CD14-positive monocyte (primary cell): ENCODE data around the gene CTXN2. TPM values are rescaled to one million over a fixed set of nuclear protein-coding genes. Genes with fewer than 3 reads are reported as not detected.

ENCODE experiments used
- DNase-seq, 3 donors: peaks; one replicate each; pipeline ENCODE4 v3.0.0-alpha.2; 2011 to 2022
- H2AFZ ChIP-seq: 2 replicates; pipeline ENCODE4 v1.6.0; 2012; ENCODE audit warnings: mild to moderate bottlenecking, low read depth, low read length, inconsistent platforms; ENCODE audit not compliant: insufficient read depth, poor library complexity, severe bottlenecking
- H3K27ac ChIP-seq, 2 donors: 1 replicate in 1 of 2; 2 replicates in 1 of 2; pipeline ENCODE4 v1.5.1; 2012 to 2013; ENCODE audit warnings: low read length in 2 of 2, control low read depth in 1 of 2, inconsistent platforms in 1 of 2, low read depth in 1 of 2, mild to moderate bottlenecking in 1 of 2
- H3K27me3 ChIP-seq, 2 donors: one replicate each; pipeline versions ENCODE4 v1.6.0 to v1.6.1; 2011 to 2013; ENCODE audit warnings: low read length in 2 of 2; ENCODE audit not compliant: control insufficient read depth in 2 of 2, insufficient read depth in 2 of 2
- H3K36me3 ChIP-seq, 2 donors: replicated peaks in 1 of 2; 1 replicate in 1 of 2; 2 replicates in 1 of 2; pipeline versions ENCODE4 v1.5.1 to v1.6.1; 2012 to 2013; ENCODE audit warnings: low read length in 2 of 2, control low read depth in 1 of 2, inconsistent platforms in 1 of 2, mild to moderate bottlenecking in 1 of 2; ENCODE audit not compliant: insufficient read depth in 2 of 2, control insufficient read depth in 1 of 2
- H3K4me1 ChIP-seq, 2 donors: 1 replicate in 1 of 2; 2 replicates in 1 of 2; pipeline versions ENCODE4 v1.5.1 to v1.6.1; 2012 to 2013; ENCODE audit warnings: low read length in 2 of 2, control low read depth in 1 of 2, inconsistent platforms in 1 of 2, mild to moderate bottlenecking in 1 of 2, moderate library complexity in 1 of 2; ENCODE audit not compliant: insufficient read depth in 2 of 2, control insufficient read depth in 1 of 2
- H3K4me2 ChIP-seq: replicated peaks from 2 replicates; pipeline ENCODE3; 2012; ENCODE audit warnings: low read length, moderate library complexity, mild to moderate bottlenecking; ENCODE audit not compliant: poor library complexity, severe bottlenecking; ENCODE audit errors: extremely low read depth
- H3K4me3 ChIP-seq, 3 experiments: fragments of 200-600 bp in 1 of 3; sonication (generic) in 1 of 3; replicated peaks in 1 of 3; 1 replicate in 2 of 3; 2 replicates in 1 of 3; pipeline ENCODE4 v1.5.1; 2011 to 2013; ENCODE audit warnings: low read length in 3 of 3, mild to moderate bottlenecking in 3 of 3, control low read depth in 2 of 3, low read depth in 2 of 3, inconsistent platforms in 1 of 3, moderate library complexity in 1 of 3
- H3K79me2 ChIP-seq: 2 replicates; pipeline ENCODE4 v1.6.0; 2012; ENCODE audit warnings: mild to moderate bottlenecking, control low read depth, inconsistent platforms, low read length, moderate library complexity; ENCODE audit not compliant: insufficient read depth
- H3K9ac ChIP-seq: 2 replicates; pipeline ENCODE4 v1.6.0; 2017; ENCODE audit warnings: low read length, mild to moderate bottlenecking; ENCODE audit not compliant: insufficient read depth, poor library complexity, severe bottlenecking
- H3K9me3 ChIP-seq, 2 donors: replicated peaks in 1 of 2; 1 replicate in 1 of 2; 2 replicates in 1 of 2; pipeline versions ENCODE4 v1.5.1 to v1.6.1; 2012 to 2013; ENCODE audit warnings: low read length in 2 of 2, control low read depth in 1 of 2; ENCODE audit not compliant: control insufficient read depth in 1 of 2, insufficient read depth in 1 of 2
- H4K20me1 ChIP-seq: 2 replicates; pipeline ENCODE4 v1.6.0; 2012; ENCODE audit warnings: mild to moderate bottlenecking, low read length, control low read depth, moderate library complexity; ENCODE audit not compliant: insufficient read depth
- H3K27ac Mint-ChIP-seq, 7 donors: one replicate each; pipeline ENCODE4 v1.8.0; 2020; ENCODE audit warnings: mild to moderate bottlenecking in 7 of 7, mixed read lengths in 7 of 7, moderate library complexity in 6 of 7, inconsistent platforms in 2 of 7
- H3K27me3 Mint-ChIP-seq, 3 donors: one replicate each; pipeline ENCODE4 v1.8.0; 2021 to 2022; ENCODE audit warnings: low read depth in 3 of 3, mild to moderate bottlenecking in 3 of 3, mixed read lengths in 3 of 3, moderate library complexity in 3 of 3, inconsistent platforms in 1 of 3
- H3K36me3 Mint-ChIP-seq, 2 donors: one replicate each; pipeline ENCODE4 v1.8.0; 2020; ENCODE audit warnings: mixed read lengths in 2 of 2, inconsistent platforms in 1 of 2, mild to moderate bottlenecking in 1 of 2
- H3K4me1 Mint-ChIP-seq: one replicate; pipeline ENCODE4 v1.8.0; 2020; ENCODE audit warnings: mild to moderate bottlenecking, mixed read lengths
- H3K4me3 Mint-ChIP-seq, 2 donors: one replicate each; pipeline ENCODE4 v1.8.0; 2020; ENCODE audit warnings: mild to moderate bottlenecking in 2 of 2, mixed read lengths in 2 of 2, moderate library complexity in 1 of 2
- H3K9me3 Mint-ChIP-seq, 7 donors: one replicate each; pipeline ENCODE4 v1.8.0; 2020 to 2022; ENCODE audit warnings: mixed read lengths in 7 of 7, mild to moderate bottlenecking in 6 of 7, moderate library complexity in 6 of 7, inconsistent platforms in 2 of 7
- CTCF ChIP-seq: fragments of 200-600 bp; IDR thresholded peaks from one replicate; pipeline ENCODE4 v1.8.0; 2022; ENCODE audit warnings: antibody characterized with exemption, mild to moderate bottlenecking
- WGBS: methylation state at CpG from one replicate; pipeline ENCODE4 v1.1.5; 2013; ENCODE audit warnings: missing lambda C conversion rate; ENCODE audit not compliant: insufficient coverage; 5-methylcytosine and 5-hydroxymethylcytosine counted together
- intact Hi-C, 2 donors: fragments of 100-400 bp; cut with micrococcal nuclease; formaldehyde crosslinking; loops; one replicate each; pipeline versions ENCODE4 v1.15.0 to v1.15.1; 2023
- polyA plus RNA-seq, 3 donors: library from polyadenylated mRNA; depleted of rRNA in 1 of 3; unstranded in 2 of 3; stranded (reverse) in 1 of 3; fragments of 300-500 nt in 2 of 3; fragments of >200 nt in 1 of 3; fragmentation: Illumina TruSeq in 2 of 3; gene quantifications; 1 replicate in 2 of 3; 2 replicates in 1 of 3; pipeline ENCODE4 v1.2.3, GENCODE V29; 2012 to 2021

Gene CTXN2
- polyA plus RNA-seq, 3 donors, result not detected

GRCh38 chr15:48177383-48177765 is 14.1 kb upstream of the CTXN2 start:
- H3K79me2 ChIP-seq, result no peaks in the 10 kb centered on the region
- H3K36me3 Mint-ChIP-seq, result peaks cover 0 to 3% of the 10 kb centered on the region in 2 donors
- H3K27me3 ChIP-seq, result peaks cover 29 to 30% of the 10 kb centered on the region in 2 donors
- peak overlapping the region; percentile 48 for H3K9ac ChIP-seq
- H2AFZ ChIP-seq, result peak overlapping the region; percentile 76
- H3K4me3 Mint-ChIP-seq, result peak overlapping the region; percentile 79 to 92
- H3K27ac Mint-ChIP-seq, result peak overlapping the region in 1 of 7 donors; percentile 26
- no peaks in the 10 kb centered on the region for H3K36me3 ChIP-seq
- H3K4me2 ChIP-seq, result peak overlapping the region; percentile 76
- no peak for TF ChIP-seq CTCF
- H4K20me1 ChIP-seq, result no peaks in the 10 kb centered on the region
- H3K4me1 ChIP-seq, result peaks cover 4 to 13% of the 10 kb centered on the region in 2 donors
- 0% methylated on average over 3 of the region's 10 CpGs for WGBS
- peaks cover 1 to 5% (median 3%) of the 10 kb centered on the region in 7 donors for H3K9me3 Mint-ChIP-seq
- H3K4me1 Mint-ChIP-seq, result peaks cover 7% of the 10 kb centered on the region
- H3K9me3 ChIP-seq, result peaks cover 0 to 6% of the 10 kb centered on the region in 2 donors
- no peak overlapping the region for H3K27ac ChIP-seq
- H3K27me3 Mint-ChIP-seq, result peaks cover 23 to 35% (median 25%) of the 10 kb centered on the region in 3 donors
- peak overlapping the region in 2 of 3 experiments; percentile 42 to 71 for H3K4me3 ChIP-seq
- peak in 1 of 3 donors; percentile 7 for DNase-seq
- intact Hi-C loops, result no loop called here

- Histone ChIP-seq H3K27ac (no peak within 1 kb of the TSS), H3K79me2 (no peaks in the 10 kb centered on the region), H3K4me3 (peak within 1 kb of the TSS in 2 of 3 experiments; percentile 42 to 71), H4K20me1 (no peaks in the 10 kb centered on the region), H3K36me3 (no peaks in the 10 kb centered on the region), H3K27me3 (peaks cover 29 to 30% of the 10 kb centered on the region in 2 donors), H3K4me2 (peak within 1 kb of the TSS; percentile 76), H3K9ac (peak within 1 kb of the TSS; percentile 48), H2AFZ (peak within 1 kb of the TSS; percentile 76), H3K4me1 (peaks cover 4 to 13% of the 10 kb centered on the region in 2 donors), H3K9me3 (peaks cover 0 to 6% of the 10 kb centered on the region in 2 donors)
- Mint-ChIP-seq H3K27me3 (peaks cover 23 to 35% (median 25%) of the 10 kb centered on the region in 3 donors), H3K4me3 (peak within 1 kb of the TSS; percentile 79 to 92), H3K27ac (peak within 1 kb of the TSS in 1 of 7 donors; percentile 26), H3K4me1 (peaks cover 7% of the 10 kb centered on the region), H3K9me3 (peaks cover 0 to 5% (median under 1%) of the 10 kb centered on the region in 7 donors), H3K36me3 (peaks cover 0 to 3% of the 10 kb centered on the region in 2 donors)
- DNase-seq, result peak in 1 of 3 donors; percentile 16
- intact Hi-C loops, result no loop called here
- no peak for TF ChIP-seq CTCF
- WGBS, result 4% methylated on average over 70 of the region's 71 CpGs
Observed at GRCh38 chr15:48177766-48178647, 13.5 kb upstream of the CTXN2 start, which contains the start of gene MYEF2. TSS of gene MYEF2 (minus strand) at chr15:48178295. CDS start at chr15:48178237, 58 bp downstream.
